HG03097 (cell line): ENCODE results near the gene SMIM36.
"Not testable (repeated sequence)": the region's sequence is repeated elsewhere in the genome, so short reads cannot be mapped to it uniquely, and the experiment has no call there.

ENCODE experiments used
- ATAC-seq: cut with Tn5 transposase; IDR thresholded peaks from one replicate; pipeline ENCODE4 v1.9.1; 2021; ENCODE audit not compliant: unreplicated experiment, low FRiP score

Gene SMIM36

GRCh38 chr17:55513885-55514590, 2.8 kb upstream of the SMIM36 start:
- ATAC-seq, result peak; percentile 67

- ATAC-seq, result not testable (repeated sequence)
Observed at GRCh38 chr17:55507669-55508068, 3.6 kb downstream of the SMIM36 start.

- not testable (repeated sequence) for ATAC-seq
Observed at GRCh38 chr17:55501626-55502025, 9.6 kb downstream of the SMIM36 start.

GRCh38 chr17:55500103-55500502, 11.1 kb downstream of the SMIM36 start:
- ATAC-seq, result no peak

GRCh38 chr17:55496094-55496881, 15.0 kb downstream of the SMIM36 start:
- no peak for ATAC-seq

GRCh38 chr17:55495239-55495638, 16.0 kb downstream of the SMIM36 start:
- no peak for ATAC-seq

- no peak for ATAC-seq
Observed at GRCh38 chr17:55492781-55493341, 18.4 kb downstream of the SMIM36 start.

GRCh38 chr17:55490376-55490775, 20.9 kb downstream of the SMIM36 start:
- ATAC-seq, result no peak

- ATAC-seq, result no peak
Observed at GRCh38 chr17:55487695-55488432, 23.4 kb downstream of the SMIM36 start.

- ATAC-seq, result no peak
Observed at GRCh38 chr17:55484575-55484974, 26.7 kb downstream of the SMIM36 start.

GRCh38 chr17:55482591-55483389, 28.5 kb downstream of the SMIM36 start:
- ATAC-seq, result no peak

GRCh38 chr17:55480631-55481315, 30.5 kb downstream of the SMIM36 start:
- ATAC-seq, result no peak

GRCh38 chr17:55479903-55480302, 31.3 kb downstream of the SMIM36 start:
- no peak for ATAC-seq

GRCh38 chr17:55478971-55479370, 32.3 kb downstream of the SMIM36 start:
- no peak for ATAC-seq

GRCh38 chr17:55466671-55467070, 44.6 kb downstream of the SMIM36 start:
- ATAC-seq, result no peak

GRCh38 chr17:55465771-55466170, 45.5 kb downstream of the SMIM36 start:
- ATAC-seq, result not testable (repeated sequence)

- peak; percentile 66 for ATAC-seq
Observed at GRCh38 chr17:55463600-55463999, 47.7 kb downstream of the SMIM36 start.

GRCh38 chr17:55462711-55463110, 48.5 kb downstream of the SMIM36 start:
- no peak for ATAC-seq

GRCh38 chr17:55462234-55462633, 49.0 kb downstream of the SMIM36 start:
- ATAC-seq, result no peak

GRCh38 chr17:55458978-55459377, 52.3 kb downstream of the SMIM36 start:
- ATAC-seq, result no peak
